H1 (cell line): ENCODE measurements around the gene MXI1. TPM values are rescaled to one million over a fixed set of nuclear protein-coding genes. Genes with fewer than 3 reads are reported as not detected.

ENCODE experiments used
- EZH2 ChIP-seq: fragments of 200-600 bp; sonication (generic); IDR thresholded peaks from 2 replicates; pipeline ENCODE4 v1.7.1; 2012; ENCODE audit warnings: low read depth, mild to moderate bottlenecking, moderate library complexity, low read length, inconsistent platforms; ENCODE audit not compliant: severe bottlenecking
- HDAC2 ChIP-seq, 2 experiments: fragments of 300-600 bp in 1 of 2; sonication (generic) in 1 of 2; IDR thresholded peaks; 2 replicates each; pipeline ENCODE4 v1.6.1; 2011 to 2012; ENCODE audit warnings: low read depth in 2 of 2, low read length in 2 of 2, mild to moderate bottlenecking in 2 of 2, moderate library complexity in 2 of 2, borderline replicate concordance in 1 of 2, inconsistent platforms in 1 of 2
- MAX ChIP-seq: IDR thresholded peaks from 2 replicates; pipeline ENCODE4 v1.6.1; 2012; ENCODE audit warnings: inconsistent platforms
- SP1 ChIP-seq: IDR thresholded peaks from 2 replicates; pipeline ENCODE4 v1.6.1; 2011; ENCODE audit warnings: low read depth, low read length
- polyA plus RNA-seq, 7 experiments: library from polyadenylated mRNA; depleted of rRNA in 3 of 7; stranded (reverse) in 5 of 7; unstranded in 2 of 7; fragments of >200 nt in 5 of 7; fragments of 200-250 nt in 2 of 7; gene quantifications; 1 replicate in 5 of 7; 2 replicates in 1 of 7; 4 replicates in 1 of 7; pipeline versions ENCODE4 v1.2.1 to v1.2.3, GENCODE V29; 2011 to 2013; ENCODE audit warnings: missing spikeins in 2 of 7, mixed read lengths in 2 of 7
- total RNA-seq: library from RNA; stranded (reverse); fragmentation: NEBNext Ultra II Directional; extraction: Animal tissue kit (Norgen Biotek cat#: 25700); gene quantifications from 2 replicates; pipeline ENCODE4 v1.2.1, GENCODE V29; 2021

MXI1 gene
- total and polyA plus RNA-seq, 2 of the 8 experiments (the other 6 are each of a cell fraction or from before 2014, with no cell fraction given) = 5.7 to 8.8 TPM

GRCh38 chr10:110260746-110261477, 53.5 kb downstream of the MXI1 start (continued):
- no peak for TF ChIP-seq MAX
- TF ChIP-seq EZH2 = no peak
- no peak for TF ChIP-seq HDAC2 (IDR thresholded peaks at IDR 0.05; ENCODE audit: borderline replicate concordance in 1 of 2, low read depth in 2 of 2, low read length in 2 of 2)
- no peak for TF ChIP-seq SP1
- TF ChIP-seq, all 59 proteins: peak for 0
